ENCODE measurements around the gene SFTPA1.

DNA sequence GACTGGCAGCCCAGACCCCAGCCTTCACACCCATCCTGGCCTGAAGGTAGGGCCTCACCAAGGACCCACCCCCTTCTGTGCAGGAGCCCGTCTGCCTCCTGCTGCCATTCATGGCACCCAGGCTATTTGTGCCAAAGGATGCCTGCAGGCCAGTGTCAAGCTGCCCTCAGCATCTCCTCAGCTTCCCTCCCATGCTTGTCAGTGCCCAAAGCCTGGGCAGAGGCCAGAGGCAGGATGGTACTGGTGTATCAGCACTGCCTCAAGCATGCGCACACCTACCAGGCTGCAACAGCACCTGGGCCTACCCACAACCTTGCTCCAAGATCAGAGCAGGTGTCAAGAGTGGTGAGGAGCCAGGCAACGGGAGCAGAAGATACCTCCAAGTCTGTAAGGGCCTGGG lies 27.6 kb downstream of the SFTPA1 start:
- TF ChIP-seq POLR2A (IDR thresholded peaks at IDR 0.05; ENCODE audit: low read length): no peak
- no peak for TF ChIP-seq GATA1 (IDR thresholded peaks at IDR 0.05; ENCODE audit: low read depth, low read length)
